Measurements from ENCODE around the gene SAMD14.

SAMD14 gene

DNA sequence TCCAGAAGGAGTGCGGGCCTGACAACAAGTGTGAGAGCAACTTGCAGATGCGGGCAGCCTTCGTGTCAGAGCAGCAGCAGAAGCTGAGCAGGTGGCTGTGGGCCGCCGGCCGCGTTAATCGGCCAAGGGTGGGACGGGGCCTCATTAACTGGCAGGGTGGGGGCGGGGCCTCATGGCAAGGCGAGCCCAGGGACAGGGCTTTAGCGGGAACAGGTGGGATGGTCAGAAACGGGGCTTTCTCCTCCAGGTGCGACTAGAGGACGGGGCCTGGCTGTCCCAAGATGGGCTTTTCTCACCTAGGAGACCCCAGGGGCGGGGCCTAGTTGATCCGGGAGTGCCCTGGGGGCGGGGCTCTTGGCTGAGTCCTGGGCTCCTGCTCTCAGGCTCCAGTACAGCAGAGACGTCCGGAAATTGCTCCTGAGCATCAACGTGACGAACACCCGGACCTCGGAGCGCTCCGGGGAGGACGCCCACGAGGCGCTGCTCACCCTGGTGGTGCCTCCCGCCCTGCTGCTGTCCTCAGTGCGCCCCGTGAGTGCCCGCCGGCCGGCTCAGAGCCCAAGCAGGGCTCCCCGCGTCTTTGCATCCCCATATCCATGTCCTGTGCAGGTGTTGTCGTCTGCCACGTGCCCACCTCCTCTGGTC is 53.2 kb downstream of the SAMD14 start:
- Histone ChIP-seq H3K27me3 (ENCODE audit: control insufficient read depth in 1 of 2, insufficient read depth in 1 of 2, low read length in 2 of 2) (no peaks in the 10 kb centered on the region), H3K23ac (ENCODE audit: low read length in 2 of 2) (no peak overlapping the region), H3K14ac (ENCODE audit: low read length in 2 of 2) (no peak overlapping the region), H2BK15ac (ENCODE audit: low read depth, poor library complexity, severe bottlenecking) (no peak overlapping the region), H3K27ac (ENCODE audit: low read length, poor library complexity, severe bottlenecking) (no peak overlapping the region), H3K9me3 (ENCODE audit: control insufficient read depth, low read length) (no peaks in the 10 kb centered on the region), H3K4me3 (ENCODE audit: insufficient read depth in 1 of 2, low read depth in 1 of 2, low read length in 2 of 2) (no peak overlapping the region), H3K4me2 (ENCODE audit: low read length, poor library complexity, severe bottlenecking) (no peak overlapping the region), H4K91ac (ENCODE audit: low read length) (no peak overlapping the region), H3K4me1 (ENCODE audit: control insufficient read depth, insufficient read depth, low read depth, low read length) (peaks cover 29% of the 10 kb centered on the region), H3K4ac (ENCODE audit: low read depth in 1 of 2, low read length in 2 of 2) (no peak overlapping the region), H3K36me3 (ENCODE audit: control insufficient read depth in 1 of 2, insufficient read depth in 2 of 2, low read depth in 1 of 2, low read length in 2 of 2) (peaks cover 91 to 95% of the 10 kb centered on the region in 2 experiments), H2AFZ (ENCODE audit: low read depth, low read length) (no peak overlapping the region), H2AK5ac (ENCODE audit: low read length, severe bottlenecking) (no peak overlapping the region), H2BK5ac (ENCODE audit: low read depth, low read length, poor library complexity, severe bottlenecking) (no peak overlapping the region), H2BK120ac (ENCODE audit: low read depth, low read length) (no peak overlapping the region), H4K8ac (ENCODE audit: low read length) (no peak overlapping the region), H2BK12ac (ENCODE audit: low read length in 2 of 2) (no peak overlapping the region), H3K18ac (ENCODE audit: low read depth in 1 of 2, low read length in 2 of 2) (no peak overlapping the region), H3K79me1 (replicated peaks; ENCODE audit: low read length, poor library complexity, severe bottlenecking) (peaks cover 20% of the 10 kb centered on the region), H3K9ac (ENCODE audit: low read length) (no peak overlapping the region)
- 77% methylated on average over 39 of the region's 39 CpGs for WGBS
- no peak for DNase-seq

DNA sequence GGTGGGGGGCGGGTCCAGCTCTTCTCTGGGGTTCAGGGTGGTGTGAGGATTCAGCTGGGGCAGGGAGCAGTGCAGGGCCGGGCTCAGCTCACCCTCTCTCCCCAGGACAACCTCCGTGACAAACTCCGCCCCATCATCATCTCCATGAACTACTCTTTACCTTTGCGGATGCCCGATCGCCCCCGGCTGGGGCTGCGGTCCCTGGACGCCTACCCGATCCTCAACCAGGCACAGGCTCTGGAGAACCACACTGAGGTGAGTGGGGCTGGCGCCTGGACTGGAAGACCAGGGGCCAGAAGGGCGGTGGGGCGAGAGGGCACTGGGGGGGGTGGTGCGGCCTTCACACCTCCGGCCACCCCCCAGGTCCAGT is 53.8 kb downstream of the SAMD14 start:
- Histone ChIP-seq H2BK5ac (ENCODE audit: low read depth, low read length, poor library complexity, severe bottlenecking) (no peak overlapping the region), H4K8ac (ENCODE audit: low read length) (no peak overlapping the region), H3K27ac (ENCODE audit: low read length, poor library complexity, severe bottlenecking) (no peak overlapping the region), H3K4ac (ENCODE audit: low read depth in 1 of 2, low read length in 2 of 2) (no peak overlapping the region), H3K9ac (ENCODE audit: low read length) (no peak overlapping the region), H3K14ac (ENCODE audit: low read length in 2 of 2) (no peak overlapping the region), H3K23ac (ENCODE audit: low read length in 2 of 2) (no peak overlapping the region), H3K36me3 (ENCODE audit: control insufficient read depth in 1 of 2, insufficient read depth in 2 of 2, low read depth in 1 of 2, low read length in 2 of 2) (peaks cover 91 to 95% of the 10 kb centered on the region in 2 experiments), H2BK12ac (ENCODE audit: low read length in 2 of 2) (no peak overlapping the region), H2AFZ (ENCODE audit: low read depth, low read length) (no peak overlapping the region), H2BK120ac (ENCODE audit: low read depth, low read length) (no peak overlapping the region), H4K91ac (ENCODE audit: low read length) (no peak overlapping the region), H2BK15ac (ENCODE audit: low read depth, poor library complexity, severe bottlenecking) (no peak overlapping the region), H3K27me3 (ENCODE audit: control insufficient read depth in 1 of 2, insufficient read depth in 1 of 2, low read length in 2 of 2) (no peaks in the 10 kb centered on the region), H3K79me1 (replicated peaks; ENCODE audit: low read length, poor library complexity, severe bottlenecking) (peaks cover 20% of the 10 kb centered on the region), H3K4me2 (ENCODE audit: low read length, poor library complexity, severe bottlenecking) (no peak overlapping the region), H3K4me3 (ENCODE audit: insufficient read depth in 1 of 2, low read depth in 1 of 2, low read length in 2 of 2) (no peak overlapping the region), H3K4me1 (ENCODE audit: control insufficient read depth, insufficient read depth, low read depth, low read length) (peaks cover 34% of the 10 kb centered on the region), H2AK5ac (ENCODE audit: low read length, severe bottlenecking) (no peak overlapping the region), H3K18ac (ENCODE audit: low read depth in 1 of 2, low read length in 2 of 2) (no peak overlapping the region), H3K9me3 (ENCODE audit: control insufficient read depth, low read length) (no peaks in the 10 kb centered on the region)
- no peak for DNase-seq
- 91% methylated on average over 16 of the region's 16 CpGs for WGBS

DNA sequence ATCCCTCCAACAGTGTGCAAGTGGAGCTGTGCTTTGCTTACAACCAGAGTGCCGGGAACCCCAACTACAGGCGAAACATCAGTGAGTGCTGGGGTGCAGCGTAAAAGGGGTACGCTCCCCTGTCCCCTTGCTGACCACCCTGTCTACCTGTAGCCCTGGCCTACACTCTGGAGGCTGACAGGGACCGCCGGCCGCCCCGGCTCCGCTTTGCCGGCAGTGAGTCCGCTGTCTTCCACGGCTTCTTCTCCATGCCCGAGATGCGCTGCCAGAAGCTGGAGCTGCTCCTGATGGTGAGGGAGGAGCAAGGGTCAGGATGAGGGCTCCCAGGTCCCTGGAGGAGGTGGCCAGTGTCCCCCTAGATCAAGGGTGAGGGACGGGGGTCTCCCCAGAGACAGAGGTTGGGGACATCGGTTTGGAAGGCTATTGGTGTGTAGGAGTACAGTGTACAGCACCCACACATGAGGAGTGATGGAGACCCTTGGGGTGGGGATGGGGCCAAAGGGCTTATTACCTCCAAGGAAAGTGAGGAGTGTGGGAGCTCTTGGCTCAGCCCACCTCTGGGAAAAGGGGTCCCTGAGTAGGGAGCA is 54.4 kb downstream of the SAMD14 start:
- H3K4me2 ChIP-seq (ENCODE audit: low read length, poor library complexity, severe bottlenecking) = no peak overlapping the region
- H3K18ac ChIP-seq (ENCODE audit: low read depth in 1 of 2, low read length in 2 of 2) = no peak overlapping the region
- no peak overlapping the region for H4K91ac ChIP-seq (ENCODE audit: low read length)
- H2AFZ ChIP-seq (ENCODE audit: low read depth, low read length) = no peak overlapping the region
- no peak overlapping the region for H4K8ac ChIP-seq (ENCODE audit: low read length)
- H3K36me3 ChIP-seq (ENCODE audit: control insufficient read depth in 1 of 2, insufficient read depth in 2 of 2, low read depth in 1 of 2, low read length in 2 of 2) = peaks cover 91 to 95% of the 10 kb centered on the region in 2 experiments
- no peak overlapping the region for H3K4ac ChIP-seq (ENCODE audit: low read depth in 1 of 2, low read length in 2 of 2)
- H3K27me3 ChIP-seq (ENCODE audit: control insufficient read depth in 1 of 2, insufficient read depth in 1 of 2, low read length in 2 of 2) = no peaks in the 10 kb centered on the region
- H3K9ac ChIP-seq (ENCODE audit: low read length) = no peak overlapping the region
- H3K9me3 ChIP-seq (ENCODE audit: control insufficient read depth, low read length) = no peaks in the 10 kb centered on the region
- H3K27ac ChIP-seq (ENCODE audit: low read length, poor library complexity, severe bottlenecking) = no peak overlapping the region
- WGBS = 99% methylated on average over 16 of the region's 16 CpGs
- no peak overlapping the region for H2AK5ac ChIP-seq (ENCODE audit: low read length, severe bottlenecking)
- no peak overlapping the region for H3K23ac ChIP-seq (ENCODE audit: low read length in 2 of 2)
- H2BK12ac ChIP-seq (ENCODE audit: low read length in 2 of 2) = no peak overlapping the region
- peaks cover 20% of the 10 kb centered on the region for H3K79me1 ChIP-seq (replicated peaks; ENCODE audit: low read length, poor library complexity, severe bottlenecking)
- H2BK5ac ChIP-seq (ENCODE audit: low read depth, low read length, poor library complexity, severe bottlenecking) = no peak overlapping the region
- no peak overlapping the region for H2BK120ac ChIP-seq (ENCODE audit: low read depth, low read length)
- no peak for DNase-seq
- H3K4me1 ChIP-seq (ENCODE audit: control insufficient read depth, insufficient read depth, low read depth, low read length) = peaks cover 38% of the 10 kb centered on the region
- H3K14ac ChIP-seq (ENCODE audit: low read length in 2 of 2) = no peak overlapping the region
- no peak overlapping the region for H2BK15ac ChIP-seq (ENCODE audit: low read depth, poor library complexity, severe bottlenecking)
- no peak overlapping the region for H3K4me3 ChIP-seq (ENCODE audit: insufficient read depth in 1 of 2, low read depth in 1 of 2, low read length in 2 of 2)

DNA sequence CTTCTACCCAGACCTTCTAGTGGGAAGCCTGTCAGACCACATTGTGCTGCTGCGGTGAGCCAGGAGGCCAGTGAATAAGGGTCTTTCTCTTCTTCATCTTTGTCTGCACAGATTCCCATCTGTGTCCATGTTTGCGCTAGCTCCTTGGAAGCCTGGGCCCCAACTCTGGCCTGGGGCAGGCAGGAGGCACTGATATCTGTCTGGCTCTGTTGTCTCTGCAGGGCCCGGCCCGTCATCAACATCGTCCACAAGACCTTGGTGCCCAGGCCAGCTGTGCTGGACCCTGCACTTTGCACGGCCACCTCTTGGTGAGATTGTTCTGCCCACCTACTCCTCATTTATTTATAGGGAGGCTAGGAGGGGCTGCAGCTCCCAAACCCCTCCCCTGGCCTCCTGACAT is 55.7 kb downstream of the SAMD14 start:
- no peak overlapping the region for H3K23ac ChIP-seq (ENCODE audit: low read length in 2 of 2)
- no peak overlapping the region for H2BK120ac ChIP-seq (ENCODE audit: low read depth, low read length)
- H2BK15ac ChIP-seq (ENCODE audit: low read depth, poor library complexity, severe bottlenecking) = no peak overlapping the region
- no peak overlapping the region for H3K4ac ChIP-seq (ENCODE audit: low read depth in 1 of 2, low read length in 2 of 2)
- no peak overlapping the region for H3K14ac ChIP-seq (ENCODE audit: low read length in 2 of 2)
- H3K27me3 ChIP-seq (ENCODE audit: control insufficient read depth in 1 of 2, insufficient read depth in 1 of 2, low read length in 2 of 2) = no peaks in the 10 kb centered on the region
- H3K4me1 ChIP-seq (ENCODE audit: control insufficient read depth, insufficient read depth, low read depth, low read length) = peaks cover 40% of the 10 kb centered on the region
- H3K18ac ChIP-seq (ENCODE audit: low read depth in 1 of 2, low read length in 2 of 2) = no peak overlapping the region
- H2BK5ac ChIP-seq (ENCODE audit: low read depth, low read length, poor library complexity, severe bottlenecking) = no peak overlapping the region
- no peak for DNase-seq
- H3K36me3 ChIP-seq (ENCODE audit: control insufficient read depth in 1 of 2, insufficient read depth in 2 of 2, low read depth in 1 of 2, low read length in 2 of 2) = peaks cover 85 to 89% of the 10 kb centered on the region in 2 experiments
- H3K4me3 ChIP-seq (ENCODE audit: insufficient read depth in 1 of 2, low read depth in 1 of 2, low read length in 2 of 2) = no peak overlapping the region
- H3K27ac ChIP-seq (ENCODE audit: low read length, poor library complexity, severe bottlenecking) = no peak overlapping the region
- no peak overlapping the region for H4K8ac ChIP-seq (ENCODE audit: low read length)
- no peak overlapping the region for H4K91ac ChIP-seq (ENCODE audit: low read length)
- H3K4me2 ChIP-seq (ENCODE audit: low read length, poor library complexity, severe bottlenecking) = no peak overlapping the region
- WGBS = 98% methylated on average over 6 of the region's 6 CpGs
- no peak overlapping the region for H2AK5ac ChIP-seq (ENCODE audit: low read length, severe bottlenecking)
- no peak overlapping the region for H2AFZ ChIP-seq (ENCODE audit: low read depth, low read length)
- no peak overlapping the region for H3K9ac ChIP-seq (ENCODE audit: low read length)
- H2BK12ac ChIP-seq (ENCODE audit: low read length in 2 of 2) = no peak overlapping the region
- H3K79me1 ChIP-seq (replicated peaks; ENCODE audit: low read length, poor library complexity, severe bottlenecking) = peaks cover 18% of the 10 kb centered on the region
- no peaks in the 10 kb centered on the region for H3K9me3 ChIP-seq (ENCODE audit: control insufficient read depth, low read length)

All from mesenchymal stem cell (in vitro differentiated cells and primary cell).